Measurements from ENCODE around the gene FAM227B.

DNA sequence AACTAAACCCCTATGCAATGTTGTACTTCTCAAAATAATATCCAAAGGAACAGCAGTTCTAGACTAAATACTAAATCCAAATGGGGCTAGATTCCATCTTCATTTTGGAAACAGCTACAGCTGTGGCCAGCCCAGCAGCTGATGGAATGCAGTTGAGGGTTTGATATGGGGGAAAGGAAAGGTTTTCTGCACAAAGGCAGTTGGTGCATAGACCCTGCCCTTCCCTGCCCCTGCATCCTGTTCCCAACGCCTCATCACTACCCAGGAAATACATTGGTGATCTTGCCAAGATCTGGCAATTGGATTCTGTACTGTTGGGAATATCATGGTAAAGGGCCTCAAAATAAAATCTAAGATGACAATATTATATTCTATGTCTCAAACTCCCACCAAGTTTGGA, 44.1 kb upstream of the FAM227B start:
- TF ChIP-seq POLR2A (IDR thresholded peaks at IDR 0.05; ENCODE audit: low read depth, low read length) (no peak), TAF1 (IDR thresholded peaks at IDR 0.05; ENCODE audit: low read depth, low read length) (no peak), POLR2AphosphoS5 (IDR thresholded peaks at IDR 0.05; ENCODE audit: low read depth, low read length) (no peak), POU2F2 (IDR thresholded peaks at IDR 0.05; ENCODE audit: low read depth, low read length) (no peak)

Data from GM12891 (cell line).